Heart right ventricle (tissue), 16 donors: ENCODE results near the gene VSX1. TPM values are rescaled to one million over a fixed set of nuclear protein-coding genes. Genes with fewer than 3 reads are reported as not detected.
A peak's percentile ranks its signal among the peaks of the same experiment; 100 is the strongest.

Experiments
- ATAC-seq, 8 donors: fragments of 200-7000 bp; cut with Tn5 transposase; one replicate each; pipeline ENCODE4 v1.9.1; 2020; ENCODE audit warnings: mild to moderate bottlenecking in 8 of 8, moderate library complexity in 8 of 8, moderate number of reproducible peaks in 1 of 8
- DNase-seq, 2 donors: peaks; one replicate each; pipeline ENCODE4 v3.0.0-alpha.2; 2020
- H3K27ac ChIP-seq, 10 donors: fragments of 200-600 bp; sonication (generic) in 2 of 10; one replicate each; pipeline versions ENCODE4 v1.5.0 to v1.8.0; 2020 to 2022; ENCODE audit warnings: mild to moderate bottlenecking in 3 of 10
- H3K27me3 ChIP-seq, 7 donors: fragments of 200-600 bp; one replicate each; pipeline ENCODE4 v1.8.0; 2021 to 2022; ENCODE audit warnings: mild to moderate bottlenecking in 2 of 7
- H3K36me3 ChIP-seq, 9 donors: fragments of 200-600 bp; sonication (generic) in 1 of 9; one replicate each; pipeline versions ENCODE4 v1.5.0 to v1.8.0; 2020 to 2022; ENCODE audit warnings: mild to moderate bottlenecking in 2 of 9
- H3K4me1 ChIP-seq, 9 donors: fragments of 200-600 bp; sonication (generic) in 1 of 9; one replicate each; pipeline versions ENCODE4 v1.5.0 to v1.8.0; 2020 to 2022; ENCODE audit warnings: mild to moderate bottlenecking in 4 of 9
- H3K4me3 ChIP-seq, 10 donors: fragments of 200-600 bp; sonication (generic) in 2 of 10; one replicate each; pipeline versions ENCODE4 v1.5.0 to v1.8.0; 2020 to 2022; ENCODE audit warnings: mild to moderate bottlenecking in 7 of 10, moderate library complexity in 2 of 10
- H3K9me3 ChIP-seq, 11 donors: fragments of 200-600 bp in 10 of 11; sonication (generic) in 2 of 11; one replicate each; pipeline versions ENCODE4 v1.5.0 to v1.8.0; 2013 to 2022; ENCODE audit warnings: mild to moderate bottlenecking in 2 of 11, control low read depth in 1 of 11, moderate library complexity in 1 of 11
- WGBS, 2 donors: extraction: QIAGEN DNeasy Blood & Tissue Kit; methylation state at CpG; one replicate each; pipeline ENCODE4 v1.1.7; 2013; ENCODE audit warnings: inconsistent platforms in 1 of 2; 5-methylcytosine and 5-hydroxymethylcytosine counted together
- intact Hi-C, 10 donors: fragments of 100-400 bp; cut with DNase I; formaldehyde crosslinking; loops; one replicate each; pipeline versions ENCODE4 v1.11.1 to v1.14.2; 2022
- polyA plus RNA-seq, 2 donors: library from polyadenylated mRNA; stranded (reverse); fragments of 200-250 nt; gene quantifications; one replicate each; pipeline ENCODE4 v1.2.3, GENCODE V29; 2013
- total RNA-seq, 10 donors: library from RNA; stranded (reverse); fragmentation: NEBNext Ultra II Directional in 3 of 10; extraction: Animal tissue kit (Norgen Biotek cat#: 25700) in 3 of 10; gene quantifications; one replicate each; pipeline versions ENCODE4 v1.2.1 to v1.2.4, GENCODE V29; 2021 to 2023
- TF ChIP-seq, protein P1 (sequence below), 9 donors: fragments of 200-600 bp; sonication (generic) in 2 of 9; IDR thresholded peaks; one replicate each; pipeline versions ENCODE4 v1.5.0 to v1.8.0; 2021 to 2022; ENCODE audit warnings: antibody characterized with exemption in 9 of 9, mild to moderate bottlenecking in 5 of 9, moderate library complexity in 1 of 9
- donor health status: Arrhythmogenic right ventricular cardiomyopathy.
- donor health status: ischemic (EF 13 %, LVEDD 7.1; RV severe dilation, severe dysfunction).
- donor health status: healthy with polysubstance abuse.
- donor health status: DM: no; HTN: yes; CAD: no.
- donor health status: DM: no; HTN: no; CAD: no.
- donor health status: ischemic (EF 25% LVEDD 6.9; RV normal size, moderate dysfunction).
- donor health status: ischemic (EF 25% LVEDD 5.7; RV mildly dilated, moderate dysfunction).
- donor health status: healthy.
- donor health status: DM: yes; HTN: yes; CAD: no.
- donor health status: Ischemic cardiomyopathy.
- donor health status: ischemic (EF 35%, LVEDD 5.7; RV mildly dilated, moderate dysfunction).
- donor health status: nonischemic (EF 11% LVEDD 7.7; RV severe dilation, severe dysfunction).
- donor health status: DM: yes; HTN: yes; CAD: no.
- donor health status: PGD.
- donor health status: ischemic (EF 29% LVEDD 5.4; RV normal size, mild dysfunction).
- donor health status: nonischemic (EF 23%, LVEDD 6.1; RV moderate dilation, normal function).

The VSX1 gene
- total and polyA plus RNA-seq, 12 donors = 0.16 to 0.79 (median 0.34) TPM; not detected in 2

DNA sequence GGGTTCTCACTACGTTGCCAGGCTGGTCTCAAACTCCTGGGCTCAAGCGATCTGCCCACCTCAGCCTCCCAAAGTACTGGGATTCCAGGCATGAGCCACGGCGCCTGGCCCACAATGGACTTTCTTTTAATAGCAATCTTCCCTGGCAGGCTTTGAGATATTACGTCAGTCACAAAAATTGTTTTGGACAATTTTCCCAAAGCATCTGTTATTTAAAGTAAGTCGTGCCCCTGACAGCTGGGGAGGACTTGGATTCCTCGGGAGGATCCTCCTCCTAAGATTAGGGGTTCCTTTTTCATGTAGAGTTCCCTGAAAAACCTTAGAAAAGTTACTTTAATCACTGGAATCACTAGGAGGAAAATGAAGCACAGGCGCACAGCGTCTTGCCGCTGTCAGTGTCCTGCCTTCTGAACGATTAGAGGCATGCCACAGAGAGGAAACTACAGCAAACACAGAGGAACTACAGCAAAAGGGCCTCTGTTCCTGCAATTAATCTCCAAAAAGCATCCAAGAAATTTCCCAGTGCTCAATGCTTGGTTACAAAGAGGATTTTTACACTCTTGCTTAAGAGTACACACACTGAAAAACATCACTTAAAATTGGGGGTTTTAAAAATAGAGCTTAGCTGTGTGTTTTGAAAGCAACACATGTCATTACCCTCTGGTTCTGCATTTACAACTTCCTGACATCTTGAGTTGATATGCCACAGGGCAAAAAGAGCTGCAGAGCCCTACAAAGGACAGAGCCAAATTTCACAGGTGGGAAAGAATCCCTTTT, 28.5 kb downstream of the VSX1 start:
- peak overlapping the region; percentile 76 to 99 (median 98) for H3K27ac ChIP-seq
- peak; percentile 64 to 82 for DNase-seq
- no peaks in the 10 kb centered on the region for H3K9me3 ChIP-seq
- WGBS, 2 donors = 4 to 10% methylated on average over 11 of the region's 11 CpGs
- TF ChIP-seq, protein P1, sequence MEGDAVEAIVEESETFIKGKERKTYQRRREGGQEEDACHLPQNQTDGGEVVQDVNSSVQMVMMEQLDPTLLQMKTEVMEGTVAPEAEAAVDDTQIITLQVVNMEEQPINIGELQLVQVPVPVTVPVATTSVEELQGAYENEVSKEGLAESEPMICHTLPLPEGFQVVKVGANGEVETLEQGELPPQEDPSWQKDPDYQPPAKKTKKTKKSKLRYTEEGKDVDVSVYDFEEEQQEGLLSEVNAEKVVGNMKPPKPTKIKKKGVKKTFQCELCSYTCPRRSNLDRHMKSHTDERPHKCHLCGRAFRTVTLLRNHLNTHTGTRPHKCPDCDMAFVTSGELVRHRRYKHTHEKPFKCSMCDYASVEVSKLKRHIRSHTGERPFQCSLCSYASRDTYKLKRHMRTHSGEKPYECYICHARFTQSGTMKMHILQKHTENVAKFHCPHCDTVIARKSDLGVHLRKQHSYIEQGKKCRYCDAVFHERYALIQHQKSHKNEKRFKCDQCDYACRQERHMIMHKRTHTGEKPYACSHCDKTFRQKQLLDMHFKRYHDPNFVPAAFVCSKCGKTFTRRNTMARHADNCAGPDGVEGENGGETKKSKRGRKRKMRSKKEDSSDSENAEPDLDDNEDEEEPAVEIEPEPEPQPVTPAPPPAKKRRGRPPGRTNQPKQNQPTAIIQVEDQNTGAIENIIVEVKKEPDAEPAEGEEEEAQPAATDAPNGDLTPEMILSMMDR (IDR thresholded peaks at IDR 0.05) = no peak
- peak overlapping the region in 6 of 10 donors; percentile 4 to 26 (median 12) for H3K4me3 ChIP-seq
- peaks cover 44 to 90% (median 86%) of the 10 kb centered on the region in 9 donors for H3K4me1 ChIP-seq
- peaks cover 0 to 4% (median 0%) of the 10 kb centered on the region in 9 donors for H3K36me3 ChIP-seq
- intact Hi-C loops = loop anchor here in 5 of 10 donors (2.0 to 10.0 kb wide), 6 partner anchors 13 to 1699 kb away; partner anchors contain the start of genes ABHD12 (in 1 of the 5), ENTPD6 (in 1 of the 5) and NXT1 (in 1 of the 5)
- H3K27me3 ChIP-seq = no peaks in the 10 kb centered on the region
- peak in 7 of 8 donors; percentile 14 to 71 (median 61) for ATAC-seq

DNA sequence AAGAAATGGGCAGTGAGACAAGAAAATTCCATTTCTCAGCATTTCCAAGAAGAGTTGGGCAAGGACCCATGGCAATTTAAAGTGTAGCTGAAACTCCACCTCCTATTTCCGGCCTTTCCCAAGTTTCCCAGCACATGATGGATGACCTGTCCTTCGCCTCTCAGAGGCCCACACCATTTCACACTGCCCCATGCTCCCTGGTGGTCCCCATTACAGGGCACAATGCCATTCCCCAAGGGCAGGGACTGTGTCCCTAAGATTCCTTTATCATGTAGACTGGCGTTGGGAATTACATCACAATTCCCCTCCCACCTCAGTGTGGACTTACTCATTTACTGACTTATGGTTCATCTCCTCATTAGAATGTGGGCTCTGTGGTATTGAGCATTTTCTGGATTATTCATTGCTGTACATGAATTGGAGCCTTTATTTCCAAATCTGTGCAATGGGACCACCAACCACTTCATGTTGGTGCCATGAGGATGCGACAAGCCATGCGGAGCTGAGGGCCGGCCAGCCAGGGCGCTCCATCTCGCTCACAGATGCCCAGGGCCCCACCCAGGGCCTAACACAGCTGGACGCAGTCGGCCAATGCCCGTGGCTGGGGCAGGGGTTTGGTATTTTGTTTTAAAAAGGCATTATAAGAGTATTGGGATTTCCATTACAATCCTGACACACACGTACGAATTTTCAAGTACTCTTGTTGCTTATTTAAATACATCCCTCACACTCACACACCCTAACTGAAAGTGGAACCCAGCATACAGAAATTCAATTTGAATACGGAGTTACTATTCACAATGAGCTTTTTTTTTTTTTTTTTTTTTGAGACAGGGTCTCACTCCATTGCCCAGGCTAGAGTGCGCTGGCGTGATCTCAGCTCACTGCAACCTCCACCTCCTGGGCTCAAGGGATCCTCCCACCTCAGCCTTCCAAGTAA, 29.4 kb downstream of the VSX1 start:
- Histone ChIP-seq H3K9me3 (no peaks in the 10 kb centered on the region), H3K27me3 (no peaks in the 10 kb centered on the region), H3K36me3 (peaks cover 0 to 13% (median 0%) of the 10 kb centered on the region in 9 donors), H3K4me3 (peak overlapping the region in 5 of 10 donors; percentile 8 to 26 (median 17)), H3K4me1 (peaks cover 44 to 97% (median 93%) of the 10 kb centered on the region in 9 donors), H3K27ac (peak overlapping the region; percentile 76 to 99 (median 98))
- ATAC-seq = peak in 2 of 8 donors; percentile 11 to 23
- DNase-seq = no peak
- WGBS, 2 donors = 60 to 62% methylated on average over 16 of the region's 16 CpGs
- TF ChIP-seq, protein P1 (IDR thresholded peaks at IDR 0.05) = no peak
- intact Hi-C loops = loop anchor here in 4 of 10 donors (2.0 to 10.0 kb wide), 4 partner anchors 20 to 1698 kb away; partner anchors contain the start of genes ABHD12 (in 1 of the 4), ENTPD6 (in 1 of the 4) and NXT1 (in 1 of the 4)

DNA sequence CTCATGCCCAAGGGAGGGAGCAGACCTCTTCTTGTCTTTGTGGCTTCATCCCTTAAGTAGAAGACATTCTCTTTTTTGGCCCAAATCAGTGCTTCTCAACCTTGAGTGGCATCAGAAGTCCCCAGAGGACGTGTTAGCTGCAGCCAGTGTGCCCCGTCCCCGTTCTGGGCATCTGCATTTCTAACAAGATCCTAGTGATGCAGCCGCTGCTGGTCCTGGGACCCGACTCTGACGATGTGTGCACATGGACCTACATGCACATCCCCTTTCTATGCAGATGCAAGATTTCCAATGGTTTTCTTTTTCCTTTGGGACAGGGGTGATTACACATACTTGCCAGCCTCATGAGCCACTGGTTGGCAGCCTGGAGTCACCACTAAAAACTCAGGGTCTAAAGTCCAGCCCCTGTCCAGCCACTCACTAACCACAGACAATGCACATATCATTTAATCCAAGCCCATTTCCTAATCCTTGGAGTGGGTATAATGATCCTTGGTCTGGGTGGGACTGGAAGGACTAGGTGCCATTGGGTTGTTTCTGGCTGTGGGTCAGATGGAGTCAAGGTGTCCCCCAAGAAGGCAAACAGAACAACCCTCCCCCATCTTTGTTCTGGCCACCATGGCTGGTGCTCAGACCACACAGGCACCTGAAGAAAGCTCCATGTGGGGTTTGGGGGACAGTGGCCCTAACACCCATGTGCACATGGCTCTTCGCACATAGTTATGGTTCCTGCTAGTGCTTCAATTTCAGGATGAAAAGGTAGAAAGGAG, 30.4 kb downstream of the VSX1 start:
- H3K4me3 ChIP-seq = no peak overlapping the region
- intact Hi-C loops = loop anchor here in 4 of 10 donors (2.0 to 10.0 kb wide), 4 partner anchors 19 to 1697 kb away; partner anchors contain the start of genes ABHD12 (in 1 of the 4), ENTPD6 (in 1 of the 4) and NXT1 (in 1 of the 4)
- TF ChIP-seq, protein P1 (IDR thresholded peaks at IDR 0.05) = no peak
- no peak for ATAC-seq
- peak overlapping the region in 9 of 10 donors; percentile 79 to 99 (median 98) for H3K27ac ChIP-seq
- H3K4me1 ChIP-seq = peaks cover 44 to 100% (median 94%) of the 10 kb centered on the region in 9 donors
- H3K9me3 ChIP-seq = no peaks in the 10 kb centered on the region
- 94% methylated on average over 7 of the region's 7 CpGs for WGBS, 2 donors
- H3K27me3 ChIP-seq = no peaks in the 10 kb centered on the region
- peaks cover 0 to 23% (median 2%) of the 10 kb centered on the region in 9 donors for H3K36me3 ChIP-seq
- no peak for DNase-seq
